HCT116 (cell line): ENCODE results near the gene TBXAS1.

Source experiments
- EZH2 ChIP-seq: fragments of 200-600 bp; sonication (generic); IDR thresholded peaks from 2 replicates; pipeline ENCODE4 v1.6.1; 2017; ENCODE audit warnings: antibody characterized with exemption, mixed run types
- TF ChIP-seq, protein P1 (sequence below), 3 experiments: fragments of 200-600 bp in 1 of 3; sonication (generic) in 1 of 3; IDR thresholded peaks in 2 of 3; conservative IDR thresholded peaks in 1 of 3; 2 replicates each; pipeline ENCODE4 v1.5.1; 2012 to 2017; ENCODE audit warnings: low read depth in 2 of 3, low read length in 2 of 3, antibody characterized with exemption in 1 of 3, borderline replicate concordance in 1 of 3, control low read depth in 1 of 3, mild to moderate bottlenecking in 1 of 3, mixed read lengths in 1 of 3, mixed run types in 1 of 3, moderate library complexity in 1 of 3; ENCODE audit not compliant: insufficient read depth in 1 of 3

DNA sequence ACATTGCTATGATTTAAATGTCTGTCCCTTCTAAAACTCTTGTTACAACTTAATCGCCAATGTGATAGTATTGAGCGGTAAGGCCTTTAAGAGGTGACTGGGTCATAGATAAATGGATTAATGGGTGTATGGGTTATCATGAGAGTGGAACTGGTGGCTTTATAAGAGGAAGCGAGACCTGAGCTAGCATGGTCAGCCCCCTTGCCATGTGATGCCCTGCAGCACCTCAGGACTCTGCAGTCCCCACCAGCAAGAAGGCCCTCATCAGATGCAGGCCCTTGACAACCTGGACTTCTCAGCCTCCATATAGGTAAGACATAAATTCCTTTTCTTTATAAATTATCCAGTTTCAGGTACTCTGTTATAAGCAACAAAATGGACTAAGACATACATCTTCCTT is 218.1 kb downstream of the TBXAS1 start:
- TF ChIP-seq, protein P1, sequence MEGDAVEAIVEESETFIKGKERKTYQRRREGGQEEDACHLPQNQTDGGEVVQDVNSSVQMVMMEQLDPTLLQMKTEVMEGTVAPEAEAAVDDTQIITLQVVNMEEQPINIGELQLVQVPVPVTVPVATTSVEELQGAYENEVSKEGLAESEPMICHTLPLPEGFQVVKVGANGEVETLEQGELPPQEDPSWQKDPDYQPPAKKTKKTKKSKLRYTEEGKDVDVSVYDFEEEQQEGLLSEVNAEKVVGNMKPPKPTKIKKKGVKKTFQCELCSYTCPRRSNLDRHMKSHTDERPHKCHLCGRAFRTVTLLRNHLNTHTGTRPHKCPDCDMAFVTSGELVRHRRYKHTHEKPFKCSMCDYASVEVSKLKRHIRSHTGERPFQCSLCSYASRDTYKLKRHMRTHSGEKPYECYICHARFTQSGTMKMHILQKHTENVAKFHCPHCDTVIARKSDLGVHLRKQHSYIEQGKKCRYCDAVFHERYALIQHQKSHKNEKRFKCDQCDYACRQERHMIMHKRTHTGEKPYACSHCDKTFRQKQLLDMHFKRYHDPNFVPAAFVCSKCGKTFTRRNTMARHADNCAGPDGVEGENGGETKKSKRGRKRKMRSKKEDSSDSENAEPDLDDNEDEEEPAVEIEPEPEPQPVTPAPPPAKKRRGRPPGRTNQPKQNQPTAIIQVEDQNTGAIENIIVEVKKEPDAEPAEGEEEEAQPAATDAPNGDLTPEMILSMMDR (IDR thresholded peaks at IDR 0.05 in 2 of 3, conservative IDR thresholded peaks at IDR 0.05 in 1 of 3; ENCODE audit: borderline replicate concordance in 1 of 3, insufficient read depth in 1 of 3, low read depth in 2 of 3, low read length in 2 of 3): no peak
- TF ChIP-seq EZH2: no peak
